ENCODE data around the gene NBL1.

The NBL1 gene

DNA sequence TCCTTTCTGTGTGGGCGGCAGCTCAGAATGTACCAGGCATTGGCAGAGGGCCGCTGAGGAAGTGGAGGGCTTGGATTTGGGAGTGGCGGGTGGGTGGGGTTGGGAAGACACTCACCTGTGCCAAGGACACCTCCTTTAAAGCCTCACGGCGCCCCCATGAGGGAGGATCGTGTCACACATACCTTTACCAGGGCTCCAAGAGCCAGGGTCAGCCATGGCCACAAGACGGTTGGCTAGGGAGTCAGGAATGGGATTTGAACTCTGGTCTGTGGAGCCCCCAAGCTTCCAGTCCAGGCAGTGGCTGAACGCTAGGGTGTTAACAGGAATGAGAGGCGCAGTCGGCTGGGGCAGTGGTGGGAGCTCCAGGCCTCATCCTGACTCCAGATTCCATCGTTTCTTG is 4.6 kb downstream of the NBL1 start:
- no peak overlapping the region for H3K27ac Mint-ChIP-seq
- peaks cover 41% of the 10 kb centered on the region for H3K4me1 Mint-ChIP-seq
- peaks cover 67% of the 10 kb centered on the region for H3K27me3 Mint-ChIP-seq
- no peak for ATAC-seq
- H3K9me3 Mint-ChIP-seq: no peaks in the 10 kb centered on the region
- H3K4me3 Mint-ChIP-seq: no peak overlapping the region
- H3K36me3 Mint-ChIP-seq: peaks cover 5% of the 10 kb centered on the region

DNA sequence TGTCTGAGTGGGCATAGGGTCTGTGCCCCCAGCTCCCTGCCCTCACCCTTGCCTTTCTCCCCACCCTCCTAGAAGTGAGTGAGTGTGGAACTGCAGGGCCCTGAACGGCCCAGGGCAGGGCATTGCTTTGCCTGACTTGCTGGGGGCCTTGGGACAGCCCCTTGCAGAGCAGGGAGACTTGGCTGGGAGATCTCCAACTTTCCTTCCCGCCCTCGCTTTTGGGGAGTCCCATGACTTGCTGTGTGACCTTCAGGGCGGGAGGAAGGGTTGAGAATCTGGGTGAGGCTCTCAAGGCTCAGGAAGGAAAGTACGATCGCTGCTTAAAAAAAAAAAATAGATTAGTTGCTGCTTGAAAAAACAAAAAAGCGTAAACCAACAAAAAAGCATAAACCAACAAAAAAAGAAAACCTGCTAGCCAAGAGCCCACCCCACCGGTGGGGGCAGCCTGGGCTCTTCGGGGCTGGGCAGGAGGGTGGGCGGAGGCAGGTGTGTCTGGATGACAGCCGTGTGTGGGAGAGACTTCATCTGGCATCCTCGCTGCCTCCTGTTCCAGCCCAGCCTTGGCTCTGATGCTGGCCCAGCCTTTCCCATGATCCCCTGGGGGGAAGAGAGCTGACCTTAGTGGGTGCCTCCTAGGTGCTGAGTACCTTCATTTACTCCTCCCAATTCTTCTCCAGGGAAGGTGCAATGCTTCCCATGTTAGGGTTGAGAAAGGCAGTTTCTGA is 6.5 kb downstream of the NBL1 start:
- no peak overlapping the region for H3K4me3 Mint-ChIP-seq
- H3K27me3 Mint-ChIP-seq: peaks cover 54% of the 10 kb centered on the region
- no peak overlapping the region for H3K27ac Mint-ChIP-seq
- H3K36me3 Mint-ChIP-seq: no peaks in the 10 kb centered on the region
- H3K9me3 Mint-ChIP-seq: no peaks in the 10 kb centered on the region
- H3K4me1 Mint-ChIP-seq: peaks cover 37% of the 10 kb centered on the region
- ATAC-seq: no peak

DNA sequence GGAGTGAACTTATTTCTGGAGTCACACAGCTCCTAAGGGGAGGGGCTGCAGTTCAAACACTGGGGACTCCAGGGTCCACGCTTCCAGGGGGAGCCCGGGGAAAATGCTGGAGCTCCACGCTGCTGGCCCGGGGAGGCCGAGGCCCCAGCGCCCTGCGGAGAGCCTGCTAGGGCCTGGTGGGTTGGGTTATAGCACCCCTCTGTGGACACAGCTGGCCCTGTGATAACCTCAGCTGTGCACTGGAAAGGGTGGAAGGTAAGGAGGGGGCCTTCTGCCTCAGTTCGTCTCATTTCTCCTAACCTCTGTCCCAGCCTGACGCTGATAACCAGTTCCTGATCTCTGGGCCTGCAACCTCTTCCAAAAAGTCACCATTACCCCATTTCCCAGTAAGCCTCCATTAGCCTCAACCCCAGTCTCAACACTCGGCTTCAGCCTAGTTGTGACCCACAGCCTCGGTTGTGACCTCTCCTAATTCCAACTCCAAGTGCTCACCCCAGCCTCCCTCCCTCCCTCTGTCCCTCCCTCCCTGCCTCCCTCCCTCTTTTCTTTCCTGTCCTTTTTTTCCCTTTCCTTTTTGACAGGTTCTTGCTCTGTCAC is 7.1 kb downstream of the NBL1 start:
- peak; percentile 77 for ATAC-seq
- Mint-ChIP-seq H3K27me3 (peaks cover 54% of the 10 kb centered on the region), H3K9me3 (no peaks in the 10 kb centered on the region), H3K4me3 (no peak overlapping the region), H3K36me3 (no peaks in the 10 kb centered on the region), H3K27ac (no peak overlapping the region), H3K4me1 (peaks cover 42% of the 10 kb centered on the region)

DNA sequence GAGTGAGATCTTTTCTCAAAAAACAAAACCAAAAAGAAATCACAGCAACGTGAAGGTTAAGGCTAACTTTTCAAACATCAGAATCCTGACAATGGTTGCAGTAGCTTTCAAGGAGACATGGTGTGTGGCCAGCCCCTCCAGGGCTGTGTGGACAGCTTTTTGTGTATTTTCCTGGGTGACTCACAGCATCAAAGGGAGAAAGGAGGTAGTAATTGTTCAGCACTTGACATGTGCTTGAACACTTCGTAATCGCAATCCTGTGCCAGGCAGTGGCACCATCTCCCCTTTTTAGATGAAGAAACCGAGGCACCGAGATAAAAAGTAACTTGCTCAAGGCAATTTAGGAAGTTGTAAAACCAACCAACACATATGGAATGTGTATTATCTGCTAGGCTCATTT is 10.3 kb downstream of the NBL1 start:
- no peak overlapping the region for H3K4me3 Mint-ChIP-seq
- no peaks in the 10 kb centered on the region for H3K9me3 Mint-ChIP-seq
- H3K4me1 Mint-ChIP-seq: peaks cover 25% of the 10 kb centered on the region
- no peaks in the 10 kb centered on the region for H3K36me3 Mint-ChIP-seq
- H3K27ac Mint-ChIP-seq: no peak overlapping the region
- no peak for ATAC-seq
- peaks cover 54% of the 10 kb centered on the region for H3K27me3 Mint-ChIP-seq

DNA sequence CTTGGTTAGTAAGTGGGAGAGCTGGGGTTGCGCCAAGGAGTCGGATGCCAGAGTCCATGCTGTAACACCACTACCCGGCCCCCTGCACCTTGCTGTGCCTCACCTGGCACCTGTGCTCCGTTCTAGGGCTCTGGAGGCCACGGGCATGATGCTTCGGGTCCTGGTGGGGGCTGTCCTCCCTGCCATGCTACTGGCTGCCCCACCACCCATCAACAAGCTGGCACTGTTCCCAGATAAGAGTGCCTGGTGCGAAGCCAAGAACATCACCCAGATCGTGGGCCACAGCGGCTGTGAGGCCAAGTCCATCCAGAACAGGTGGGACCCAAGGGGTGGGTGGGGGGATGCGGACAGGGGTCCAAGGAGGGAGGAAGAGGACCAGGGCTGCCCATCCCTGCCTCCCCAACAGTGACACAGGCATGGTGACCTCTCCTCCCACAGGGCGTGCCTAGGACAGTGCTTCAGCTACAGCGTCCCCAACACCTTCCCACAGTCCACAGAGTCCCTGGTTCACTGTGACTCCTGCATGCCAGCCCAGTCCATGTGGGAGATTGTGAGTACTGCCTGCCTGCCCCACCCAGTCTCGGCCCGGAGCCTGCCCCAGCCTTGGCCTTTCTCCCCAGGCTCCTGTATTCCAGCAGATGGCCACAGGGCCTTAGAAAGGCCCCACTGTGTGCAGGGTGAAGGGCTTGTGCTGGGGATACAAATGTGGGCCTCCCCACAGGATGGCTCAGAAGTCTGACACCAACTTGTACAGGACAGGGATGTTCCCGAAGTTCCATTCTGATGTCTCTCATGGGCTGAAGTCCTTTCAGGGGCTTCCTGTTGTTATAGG is 11.0 kb downstream of the NBL1 start:
- ATAC-seq: no peak
- Mint-ChIP-seq H3K4me1 (peaks cover 31% of the 10 kb centered on the region), H3K36me3 (no peaks in the 10 kb centered on the region), H3K4me3 (no peak overlapping the region), H3K9me3 (no peaks in the 10 kb centered on the region), H3K27me3 (peaks cover 50% of the 10 kb centered on the region), H3K27ac (no peak overlapping the region)

DNA sequence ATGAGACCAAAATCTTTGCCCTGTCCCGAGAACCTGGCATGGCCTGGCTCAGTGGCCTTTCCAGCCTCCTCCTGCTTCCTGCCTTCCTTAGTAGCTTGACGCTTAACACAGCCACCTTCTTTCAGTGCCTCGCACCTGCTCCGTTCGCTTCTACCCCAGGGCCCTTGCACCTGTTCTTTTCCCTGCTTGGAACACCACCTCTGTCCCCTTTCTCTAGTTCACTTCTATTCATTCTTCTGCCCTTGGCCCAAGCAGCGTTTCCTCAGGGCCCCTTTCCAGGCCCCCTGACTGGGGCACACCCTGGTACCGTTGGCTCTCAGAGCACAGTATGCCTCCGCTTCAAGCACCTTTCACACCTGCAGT is 11.6 kb downstream of the NBL1 start:
- H3K4me1 Mint-ChIP-seq: peaks cover 29% of the 10 kb centered on the region
- peaks cover 46% of the 10 kb centered on the region for H3K27me3 Mint-ChIP-seq
- no peak overlapping the region for H3K4me3 Mint-ChIP-seq
- no peaks in the 10 kb centered on the region for H3K9me3 Mint-ChIP-seq
- no peak overlapping the region for H3K27ac Mint-ChIP-seq
- no peaks in the 10 kb centered on the region for H3K36me3 Mint-ChIP-seq
- ATAC-seq: no peak

DNA sequence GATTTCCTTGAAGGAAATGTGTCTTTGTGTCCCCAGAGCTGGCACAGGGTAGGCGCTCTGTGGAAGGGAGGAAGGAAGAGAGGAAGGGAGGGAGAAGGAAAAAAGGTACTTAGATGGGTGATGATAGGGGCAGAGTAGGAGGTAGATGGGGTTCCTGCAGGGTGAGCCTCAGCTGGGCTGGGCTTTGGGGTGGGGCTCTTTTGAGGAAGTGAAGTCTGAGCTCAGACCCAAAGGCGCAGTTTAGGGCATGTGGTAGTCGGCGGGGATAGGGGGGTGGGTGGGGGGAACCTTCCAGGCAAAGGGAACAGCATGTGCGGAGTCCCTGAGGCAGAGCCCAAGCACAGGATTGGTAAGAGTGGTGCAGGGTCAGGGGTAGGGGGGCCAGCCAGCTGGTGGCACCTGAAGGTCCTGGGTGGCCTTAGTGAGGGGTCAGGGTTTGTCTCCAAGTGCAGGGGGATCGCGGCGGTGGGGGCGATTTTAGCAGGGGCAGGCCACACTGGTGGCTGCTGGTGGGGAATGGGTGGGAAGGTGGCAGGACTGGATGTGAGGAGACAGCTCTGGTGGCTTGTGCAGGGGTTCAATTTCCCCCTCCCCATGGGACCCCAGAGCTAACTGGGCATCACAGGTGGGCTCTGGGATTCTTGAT is 12.1 kb downstream of the NBL1 start:
- Mint-ChIP-seq H3K36me3 (no peaks in the 10 kb centered on the region), H3K27me3 (peaks cover 42% of the 10 kb centered on the region), H3K27ac (no peak overlapping the region), H3K4me3 (no peak overlapping the region), H3K9me3 (no peaks in the 10 kb centered on the region), H3K4me1 (peaks cover 23% of the 10 kb centered on the region)
- ATAC-seq: no peak

DNA sequence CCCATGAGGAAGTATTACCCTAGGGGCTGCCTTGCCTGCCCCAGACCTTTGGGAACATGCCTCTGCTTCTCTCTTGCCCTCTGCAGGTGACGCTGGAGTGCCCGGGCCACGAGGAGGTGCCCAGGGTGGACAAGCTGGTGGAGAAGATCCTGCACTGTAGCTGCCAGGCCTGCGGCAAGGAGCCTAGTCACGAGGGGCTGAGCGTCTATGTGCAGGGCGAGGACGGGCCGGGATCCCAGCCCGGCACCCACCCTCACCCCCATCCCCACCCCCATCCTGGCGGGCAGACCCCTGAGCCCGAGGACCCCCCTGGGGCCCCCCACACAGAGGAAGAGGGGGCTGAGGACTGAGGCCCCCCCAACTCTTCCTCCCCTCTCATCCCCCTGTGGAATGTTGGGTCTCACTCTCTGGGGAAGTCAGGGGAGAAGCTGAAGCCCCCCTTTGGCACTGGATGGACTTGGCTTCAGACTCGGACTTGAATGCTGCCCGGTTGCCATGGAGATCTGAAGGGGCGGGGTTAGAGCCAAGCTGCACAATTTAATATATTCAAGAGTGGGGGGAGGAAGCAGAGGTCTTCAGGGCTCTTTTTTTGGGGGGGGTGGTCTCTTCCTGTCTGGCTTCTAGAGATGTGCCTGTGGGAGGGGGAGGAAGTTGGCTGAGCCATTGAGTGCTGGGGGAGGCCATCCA is 12.8 kb downstream of the NBL1 start:
- H3K4me1 Mint-ChIP-seq: peaks cover 19% of the 10 kb centered on the region
- H3K9me3 Mint-ChIP-seq: no peaks in the 10 kb centered on the region
- no peak for ATAC-seq
- H3K27ac Mint-ChIP-seq: no peak overlapping the region
- H3K27me3 Mint-ChIP-seq: peaks cover 35% of the 10 kb centered on the region
- H3K4me3 Mint-ChIP-seq: no peak overlapping the region
- H3K36me3 Mint-ChIP-seq: no peaks in the 10 kb centered on the region

DNA sequence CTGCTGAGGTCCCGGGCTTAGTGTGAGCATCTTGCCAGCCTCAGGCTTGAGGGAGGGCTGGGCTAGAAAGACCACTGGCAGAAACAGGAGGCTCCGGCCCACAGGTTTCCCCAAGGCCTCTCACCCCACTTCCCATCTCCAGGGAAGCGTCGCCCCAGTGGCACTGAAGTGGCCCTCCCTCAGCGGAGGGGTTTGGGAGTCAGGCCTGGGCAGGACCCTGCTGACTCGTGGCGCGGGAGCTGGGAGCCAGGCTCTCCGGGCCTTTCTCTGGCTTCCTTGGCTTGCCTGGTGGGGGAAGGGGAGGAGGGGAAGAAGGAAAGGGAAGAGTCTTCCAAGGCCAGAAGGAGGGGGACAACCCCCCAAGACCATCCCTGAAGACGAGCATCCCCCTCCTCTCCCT is 13.4 kb downstream of the NBL1 start:
- ATAC-seq: no peak
- Mint-ChIP-seq H3K4me3 (no peak overlapping the region), H3K4me1 (peaks cover 19% of the 10 kb centered on the region), H3K27ac (no peak overlapping the region), H3K36me3 (no peaks in the 10 kb centered on the region), H3K27me3 (peaks cover 31% of the 10 kb centered on the region), H3K9me3 (no peaks in the 10 kb centered on the region)

DNA sequence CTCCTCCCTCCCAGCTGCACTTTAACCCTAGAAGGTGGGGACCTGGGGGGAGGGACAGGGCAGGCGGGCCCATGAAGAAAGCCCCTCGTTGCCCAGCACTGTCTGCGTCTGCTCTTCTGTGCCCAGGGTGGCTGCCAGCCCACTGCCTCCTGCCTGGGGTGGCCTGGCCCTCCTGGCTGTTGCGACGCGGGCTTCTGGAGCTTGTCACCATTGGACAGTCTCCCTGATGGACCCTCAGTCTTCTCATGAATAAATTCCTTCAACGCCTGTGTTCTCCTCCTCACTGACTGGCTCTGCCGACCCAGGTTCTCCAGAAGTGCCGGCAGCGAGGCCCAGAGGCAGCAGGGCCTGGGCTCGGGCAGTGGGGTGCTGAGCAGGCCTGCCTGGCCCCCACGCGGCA is 14.1 kb downstream of the NBL1 start:
- Mint-ChIP-seq H3K36me3 (no peaks in the 10 kb centered on the region), H3K27ac (no peak overlapping the region), H3K27me3 (peaks cover 37% of the 10 kb centered on the region), H3K4me1 (peaks cover 22% of the 10 kb centered on the region), H3K9me3 (no peaks in the 10 kb centered on the region), H3K4me3 (no peak overlapping the region)
- ATAC-seq: no peak

DNA sequence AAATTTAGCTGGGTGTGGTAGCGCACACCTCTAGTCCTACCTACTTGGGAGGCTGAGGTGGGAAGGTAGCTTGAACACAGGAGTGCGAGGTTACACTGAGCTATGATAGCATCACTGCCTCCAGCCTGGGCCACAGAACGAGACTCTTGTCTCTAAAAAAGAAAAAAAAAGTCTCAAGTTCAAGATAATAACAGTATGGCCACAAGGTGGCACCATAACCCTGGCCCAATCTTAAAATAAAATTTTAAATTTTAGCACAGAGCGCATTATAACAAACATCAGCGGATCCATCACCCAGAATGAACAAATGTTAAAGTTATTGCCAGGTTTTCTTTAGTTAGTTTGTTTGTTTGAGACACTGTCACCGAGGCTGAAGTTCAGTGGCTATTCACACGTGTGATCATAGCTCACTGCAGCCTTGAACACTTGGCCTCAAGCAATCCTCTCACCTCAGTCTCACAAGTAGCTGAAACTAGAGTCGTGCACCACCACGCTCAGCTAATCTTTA is 17.7 kb downstream of the NBL1 start:
- Mint-ChIP-seq H3K9me3 (no peaks in the 10 kb centered on the region), H3K4me3 (no peak overlapping the region), H3K27me3 (peaks cover 55% of the 10 kb centered on the region), H3K27ac (no peak overlapping the region), H3K36me3 (no peaks in the 10 kb centered on the region), H3K4me1 (peaks cover 25% of the 10 kb centered on the region)
- ATAC-seq: no peak

DNA sequence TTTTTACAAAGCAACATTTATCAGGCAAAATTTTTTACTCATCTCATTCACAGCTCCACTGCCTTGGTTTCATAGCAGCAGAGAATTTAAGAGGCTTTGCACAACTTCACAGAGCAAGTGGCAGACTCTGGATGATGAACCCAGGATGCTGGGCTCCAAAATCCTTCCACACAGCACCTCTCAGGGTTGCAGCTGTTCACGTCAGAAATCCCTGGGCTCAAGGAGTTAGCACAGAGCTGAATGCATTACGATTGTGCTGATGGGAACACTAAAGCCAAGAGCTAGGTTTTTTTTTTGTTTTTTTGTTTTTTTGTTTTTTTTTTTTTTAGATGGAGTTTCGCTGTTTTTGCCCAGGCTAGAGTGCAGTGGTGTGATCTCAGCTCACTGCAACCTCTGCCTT is 18.2 kb downstream of the NBL1 start:
- Mint-ChIP-seq H3K36me3 (no peaks in the 10 kb centered on the region), H3K4me3 (no peak overlapping the region), H3K4me1 (peaks cover 25% of the 10 kb centered on the region), H3K27ac (no peak overlapping the region), H3K27me3 (peaks cover 60% of the 10 kb centered on the region), H3K9me3 (no peaks in the 10 kb centered on the region)
- ATAC-seq: no peak

DNA sequence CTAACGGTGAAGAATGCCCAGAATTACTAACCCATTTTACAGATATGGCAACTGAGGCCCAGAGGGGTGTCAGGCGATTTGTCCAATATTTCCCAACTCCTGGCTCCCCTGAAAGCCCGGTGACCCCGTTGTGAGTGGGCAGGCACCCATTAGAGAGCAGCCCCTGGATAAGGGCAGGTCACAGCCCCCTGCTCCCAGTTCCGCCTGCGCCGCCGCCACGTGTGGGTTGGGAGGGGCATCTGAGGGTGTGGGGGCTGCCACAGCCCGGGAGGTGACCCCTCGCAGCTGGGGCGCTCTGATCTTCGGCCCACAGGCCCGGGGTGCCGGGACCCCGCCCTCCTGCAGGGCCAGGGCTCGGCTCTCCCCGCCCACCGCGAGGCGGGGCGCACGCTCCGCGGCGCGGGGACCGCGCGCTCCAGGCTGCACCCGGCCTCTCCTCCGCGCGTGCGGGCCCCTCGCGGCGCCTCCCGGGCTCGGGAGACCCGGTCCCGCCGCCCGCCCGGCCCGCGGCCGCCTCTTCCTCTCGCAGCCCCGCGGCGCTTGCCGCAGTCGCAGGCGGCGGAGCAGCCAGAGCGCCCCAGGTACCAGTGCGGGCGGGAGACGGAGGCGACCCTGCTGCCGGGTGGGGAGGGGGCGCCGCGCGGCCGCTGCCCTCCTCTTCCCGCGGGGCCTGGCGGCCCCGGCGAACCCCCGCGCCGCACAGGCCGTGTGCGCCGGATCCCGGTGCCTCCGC is 20.5 kb downstream of the NBL1 start, which contains the start of gene HTR6:
Gene HTR6, plus strand, starts transcription at position 423 of the 733 bp plus-strand sequence. CDS start 879 bp downstream, outside the sequence.
- Mint-ChIP-seq H3K4me1 (peaks cover 22% of the 10 kb centered on the region), H3K4me3 (peak within 1 kb of the TSS; percentile 71), H3K36me3 (no peaks in the 10 kb centered on the region), H3K27ac (no peak within 1 kb of the TSS), H3K9me3 (no peaks in the 10 kb centered on the region), H3K27me3 (peaks cover 60% of the 10 kb centered on the region)
- ATAC-seq: peak; percentile 52

DNA sequence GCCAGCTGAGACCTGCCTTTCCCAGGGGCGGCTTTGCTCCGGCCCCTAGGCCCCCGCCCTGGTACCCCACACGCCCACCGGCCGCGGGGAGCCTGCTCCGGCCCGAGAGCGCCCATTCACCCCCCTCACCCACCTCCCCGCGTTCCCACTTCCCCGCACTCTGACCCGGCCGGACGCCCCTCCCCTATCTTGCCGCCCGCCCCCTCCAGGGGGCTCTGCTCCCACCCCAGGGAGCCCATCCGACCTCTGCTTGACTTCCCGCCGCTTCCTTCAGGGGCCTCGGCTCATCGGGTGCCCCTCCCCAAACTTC is 21.0 kb downstream of the NBL1 start:
- no peaks in the 10 kb centered on the region for H3K9me3 Mint-ChIP-seq

More for the DNA sequence above, 21.0 kb downstream of the NBL1 start:
- no peak for ATAC-seq
- Mint-ChIP-seq H3K4me3 (peak overlapping the region; percentile 71), H3K27ac (no peak overlapping the region), H3K4me1 (peaks cover 18% of the 10 kb centered on the region), H3K36me3 (no peaks in the 10 kb centered on the region), H3K27me3 (peaks cover 65% of the 10 kb centered on the region)
